Measurements from ENCODE around the gene GRID1.

The GRID1 gene

GRCh38 chr10:86334488-86335085 is 32.0 kb downstream of the GRID1 start:
- no peaks in the 10 kb centered on the region for H3K79me2 ChIP-seq (ENCODE audit: insufficient read depth, low read length)
- H3K9me2 ChIP-seq (ENCODE audit: low read depth, low read length): no peaks in the 10 kb centered on the region
- no peak overlapping the region for H3K4me3 ChIP-seq (ENCODE audit: low read depth, low read length, poor library complexity, severe bottlenecking)
- H3K4me2 ChIP-seq (ENCODE audit: low read length): no peak overlapping the region
- H4K20me1 ChIP-seq (ENCODE audit: insufficient read depth, low read length): no peaks in the 10 kb centered on the region
- H3K9ac ChIP-seq (ENCODE audit: low read length): no peak overlapping the region
- TF ChIP-seq CTCF (IDR thresholded peaks at IDR 0.05; ENCODE audit: low read length) (no peak), EZH2 (IDR thresholded peaks at IDR 0.05; ENCODE audit: borderline replicate concordance, low read length) (no peak)
- H3K9me3 ChIP-seq (ENCODE audit: low read length): no peaks in the 10 kb centered on the region
- no peak overlapping the region for H2AFZ ChIP-seq (ENCODE audit: low read length)
- H3K27me3 ChIP-seq (ENCODE audit: insufficient read depth, low read length): no peaks in the 10 kb centered on the region; the same call in 1 of the 2 replicates
- H3K27ac ChIP-seq (ENCODE audit: low read depth, low read length, poor library complexity, severe bottlenecking): no peak overlapping the region
- no peaks in the 10 kb centered on the region for H3F3A ChIP-seq (ENCODE audit: insufficient read depth, low read length)
- H3K4me1 ChIP-seq (ENCODE audit: insufficient read depth, low read length, severe bottlenecking): no peaks in the 10 kb centered on the region
- no peaks in the 10 kb centered on the region for H3K36me3 ChIP-seq (ENCODE audit: insufficient read depth, low read length)

- Histone ChIP-seq H4K20me1 (ENCODE audit: insufficient read depth, low read length) (no peaks in the 10 kb centered on the region), H3K36me3 (ENCODE audit: insufficient read depth, low read length) (no peaks in the 10 kb centered on the region), H3K4me1 (ENCODE audit: insufficient read depth, low read length, severe bottlenecking) (no peaks in the 10 kb centered on the region), H3K4me2 (ENCODE audit: low read length) (no peak overlapping the region), H2AFZ (ENCODE audit: low read length) (no peak overlapping the region), H3K9me2 (ENCODE audit: low read depth, low read length) (no peaks in the 10 kb centered on the region), H3K9me3 (ENCODE audit: low read length) (no peaks in the 10 kb centered on the region), H3K27ac (ENCODE audit: low read depth, low read length, poor library complexity, severe bottlenecking) (no peak overlapping the region), H3K9ac (ENCODE audit: low read length) (no peak overlapping the region), H3K27me3 (ENCODE audit: insufficient read depth, low read length) (no peaks in the 10 kb centered on the region; the same call in 1 of the 2 replicates), H3F3A (ENCODE audit: insufficient read depth, low read length) (no peaks in the 10 kb centered on the region), H3K4me3 (ENCODE audit: low read depth, low read length, poor library complexity, severe bottlenecking) (no peak overlapping the region), H3K79me2 (ENCODE audit: insufficient read depth, low read length) (no peaks in the 10 kb centered on the region)
- TF ChIP-seq CTCF (IDR thresholded peaks at IDR 0.05; ENCODE audit: low read length): no peak
- no peak for TF ChIP-seq EZH2 (IDR thresholded peaks at IDR 0.05; ENCODE audit: borderline replicate concordance, low read length)
Observed at GRCh38 chr10:86333826-86334487, 32.6 kb downstream of the GRID1 start.

DNA sequence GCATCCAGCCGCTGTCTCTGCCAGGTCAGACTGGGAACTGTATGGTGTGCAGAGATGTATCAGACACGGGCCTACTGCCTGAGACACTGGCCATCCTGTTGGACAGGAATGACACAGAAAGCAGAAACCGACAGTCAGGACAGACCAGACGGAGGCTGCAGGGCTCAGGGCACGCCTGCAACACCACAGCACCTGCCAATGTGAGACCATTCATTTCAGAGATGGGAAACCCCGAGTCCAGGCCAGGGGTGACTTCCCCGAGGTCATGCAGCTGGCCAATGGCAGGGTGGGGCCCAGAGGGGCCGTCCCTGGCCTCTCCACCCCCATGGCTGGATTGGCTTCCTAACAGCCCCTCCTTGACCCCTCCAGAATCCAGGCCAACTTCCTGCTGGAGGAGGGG is 34.7 kb downstream of the GRID1 start:
- no peak overlapping the region for H3K27ac ChIP-seq (ENCODE audit: low read depth, low read length, poor library complexity, severe bottlenecking)
- H4K20me1 ChIP-seq (ENCODE audit: insufficient read depth, low read length): no peaks in the 10 kb centered on the region
- TF ChIP-seq EZH2 (IDR thresholded peaks at IDR 0.05; ENCODE audit: borderline replicate concordance, low read length) (no peak), CTCF (IDR thresholded peaks at IDR 0.05; ENCODE audit: low read length) (no peak)
- no peaks in the 10 kb centered on the region for H3K9me2 ChIP-seq (ENCODE audit: low read depth, low read length)
- H3K4me3 ChIP-seq (ENCODE audit: low read depth, low read length, poor library complexity, severe bottlenecking): no peak overlapping the region
- no peaks in the 10 kb centered on the region for H3K9me3 ChIP-seq (ENCODE audit: low read length)
- no peak overlapping the region for H3K9ac ChIP-seq (ENCODE audit: low read length)
- no peaks in the 10 kb centered on the region for H3F3A ChIP-seq (ENCODE audit: insufficient read depth, low read length)
- H3K79me2 ChIP-seq (ENCODE audit: insufficient read depth, low read length): no peaks in the 10 kb centered on the region
- no peak overlapping the region for H2AFZ ChIP-seq (ENCODE audit: low read length)
- no peaks in the 10 kb centered on the region for H3K27me3 ChIP-seq (ENCODE audit: insufficient read depth, low read length)
- H3K4me1 ChIP-seq (ENCODE audit: insufficient read depth, low read length, severe bottlenecking): no peaks in the 10 kb centered on the region
- H3K36me3 ChIP-seq (ENCODE audit: insufficient read depth, low read length): no peaks in the 10 kb centered on the region
- no peak overlapping the region for H3K4me2 ChIP-seq (ENCODE audit: low read length)
